ENCODE data around the gene RARG.

RARG gene

DNA sequence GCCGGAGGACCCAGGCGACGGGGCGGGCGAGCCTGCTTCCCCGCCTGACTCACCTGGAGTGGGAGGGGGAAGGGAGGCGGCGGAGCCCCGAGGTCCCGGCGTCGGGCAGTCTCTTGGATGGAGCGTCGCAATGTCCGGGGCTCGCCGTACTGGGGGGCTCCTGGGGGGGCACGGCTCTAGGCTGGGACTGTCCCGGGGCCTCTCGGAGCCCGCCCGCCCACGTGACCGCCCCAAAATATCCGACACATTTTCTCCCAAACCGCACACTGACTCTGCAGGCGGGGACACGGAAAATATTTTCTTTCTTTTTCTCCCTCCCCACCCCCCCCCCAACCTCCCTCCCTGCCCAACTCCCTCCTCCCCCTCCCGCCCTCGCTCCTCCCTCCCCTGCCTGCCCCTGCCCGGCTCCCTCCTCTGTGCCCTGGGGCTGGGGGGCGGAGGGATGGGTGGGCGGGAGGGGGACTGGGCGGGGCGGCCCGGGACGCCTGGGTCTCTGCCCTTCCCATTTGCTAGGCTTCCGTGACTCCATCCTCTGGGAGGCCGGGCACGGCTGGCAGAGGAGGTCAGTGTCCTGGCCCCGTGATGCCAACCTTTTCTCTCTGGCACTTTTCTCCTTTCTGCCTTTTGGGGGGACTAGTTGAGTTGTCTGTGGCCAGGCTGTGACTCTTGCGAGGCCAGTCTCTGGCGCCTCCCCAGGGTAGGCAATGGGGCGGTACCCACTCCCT, at the start of gene RARG:
TSS of gene RARG (minus strand) at position 289 of the 725 bp plus-strand sequence. CDS start 4,664 bp downstream, outside the sequence.
- peak in 1 of 3 donors; percentile 71 for DNase-seq (ENCODE audit: low read depth in 3 of 3)

DNA sequence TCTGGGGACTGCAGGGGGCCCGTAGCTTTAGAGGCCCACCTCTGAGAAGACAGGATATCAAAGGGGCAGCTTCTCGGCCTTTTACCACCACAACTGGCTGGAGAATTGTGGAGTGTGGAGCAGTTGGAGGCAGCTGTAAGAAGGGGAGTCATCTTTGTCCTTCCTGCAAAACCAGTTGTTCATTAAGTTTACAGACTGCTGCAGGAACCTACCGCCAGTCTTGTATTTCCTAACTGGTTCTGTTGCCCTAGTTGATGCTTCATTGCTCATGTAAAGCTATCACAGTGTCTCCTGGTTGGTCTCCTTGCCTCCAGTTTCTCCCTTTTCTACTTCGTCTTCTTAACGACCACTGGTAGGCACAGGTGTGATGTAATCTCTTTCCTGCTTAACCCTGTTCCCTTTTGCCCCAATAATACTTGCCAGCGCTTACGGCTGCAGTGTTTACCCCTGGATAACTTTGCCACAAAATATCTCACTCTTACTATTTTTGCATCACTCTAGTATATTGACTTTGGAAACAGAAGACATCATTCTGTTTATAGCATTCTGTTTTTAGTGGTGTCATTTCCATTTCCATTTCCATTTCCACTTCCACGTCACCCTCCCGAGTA, 48.0 kb upstream of the RARG start:
- no peak for DNase-seq (ENCODE audit: low read depth in 3 of 3)

DNA sequence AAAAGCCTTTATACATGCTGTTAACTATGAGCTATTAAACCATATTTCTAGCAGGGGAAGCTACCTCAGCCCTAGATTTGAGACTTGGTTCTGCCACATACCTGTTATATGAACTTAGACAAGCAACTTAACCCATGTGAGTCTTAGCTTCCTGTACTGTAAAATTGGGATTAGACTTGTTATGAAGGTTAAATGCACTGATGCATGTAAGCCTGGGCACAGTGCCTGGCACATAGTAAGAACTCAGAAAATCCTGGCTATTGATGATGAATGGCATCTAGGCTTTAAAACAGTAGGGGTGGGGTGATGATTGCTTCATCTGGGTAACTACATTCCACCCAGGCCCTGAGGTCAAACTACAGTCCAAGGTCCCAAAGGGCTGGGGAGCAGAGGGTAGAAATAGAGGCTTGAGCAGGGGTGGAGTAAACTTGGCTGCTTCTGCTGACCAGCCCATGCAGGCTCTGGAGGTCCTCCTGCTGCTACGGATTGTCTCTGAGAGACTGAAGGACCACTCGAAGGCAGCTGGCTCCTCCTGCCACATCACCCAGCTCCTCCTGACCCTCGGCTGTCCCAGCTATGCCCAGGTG, 47.4 kb upstream of the RARG start:
- no peak for DNase-seq (ENCODE audit: low read depth in 3 of 3)

DNA sequence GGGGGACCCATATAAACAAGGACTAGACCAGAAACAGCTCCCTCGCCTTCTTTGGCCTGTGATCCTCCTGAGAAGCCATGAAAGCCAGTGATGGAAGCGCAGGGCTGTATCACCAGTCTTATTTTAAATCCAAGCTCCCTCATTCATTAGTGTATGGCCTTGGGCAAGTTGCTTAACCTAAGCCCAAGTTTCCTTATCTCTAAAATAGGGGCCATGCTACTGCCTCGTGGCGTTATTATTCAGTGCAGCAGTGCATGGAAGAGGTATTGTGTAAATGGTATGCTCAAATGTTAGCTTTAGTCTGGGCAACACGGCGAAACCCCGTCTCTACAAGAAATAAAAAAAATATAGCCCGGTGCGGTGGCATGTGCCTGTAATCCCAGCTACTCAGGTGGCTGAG, 46.0 kb upstream of the RARG start:
- no peak for DNase-seq (ENCODE audit: low read depth in 3 of 3)

DNA sequence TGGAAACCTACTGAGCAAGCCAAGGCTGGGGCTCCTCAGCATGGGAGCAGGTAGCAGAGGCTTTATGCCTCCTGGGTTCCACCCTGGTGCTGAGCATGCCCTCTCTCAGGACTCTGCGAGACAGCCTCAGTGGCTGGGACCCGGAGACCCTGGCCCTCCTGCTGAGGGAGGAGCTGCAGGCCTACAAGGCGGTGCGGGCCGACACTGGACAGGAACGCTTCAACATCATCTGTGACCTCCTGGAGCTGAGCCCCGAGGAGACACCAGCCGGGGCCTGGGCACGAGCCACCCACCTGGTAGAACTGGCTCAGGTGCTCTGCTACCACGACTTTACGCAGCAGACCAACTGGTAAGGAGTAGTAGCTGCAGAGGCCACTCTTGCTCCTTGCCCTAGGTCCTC, 44.5 kb upstream of the RARG start:
- DNase-seq (ENCODE audit: low read depth in 3 of 3), result no peak

DNA sequence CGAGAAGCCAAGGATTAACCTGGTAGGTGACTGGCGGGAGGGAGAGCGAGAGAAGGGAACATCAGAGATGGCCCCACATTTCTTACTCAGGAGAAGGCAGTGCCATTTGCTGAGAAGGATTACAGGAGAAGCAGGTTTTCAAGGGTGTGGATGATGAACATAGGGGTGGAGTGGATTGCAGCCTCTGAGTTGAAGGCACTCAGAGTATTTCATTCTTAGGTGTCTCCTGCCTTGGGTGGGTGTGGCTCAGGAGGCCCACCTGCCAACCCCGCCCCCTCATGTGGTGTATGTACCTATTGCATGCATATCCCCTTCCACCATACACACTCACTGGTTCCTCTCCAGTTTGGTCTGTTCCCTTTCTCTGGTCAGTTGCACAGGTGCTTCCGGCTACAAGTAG, 42.4 kb upstream of the RARG start:
- DNase-seq (ENCODE audit: low read depth in 3 of 3), result no peak

DNA sequence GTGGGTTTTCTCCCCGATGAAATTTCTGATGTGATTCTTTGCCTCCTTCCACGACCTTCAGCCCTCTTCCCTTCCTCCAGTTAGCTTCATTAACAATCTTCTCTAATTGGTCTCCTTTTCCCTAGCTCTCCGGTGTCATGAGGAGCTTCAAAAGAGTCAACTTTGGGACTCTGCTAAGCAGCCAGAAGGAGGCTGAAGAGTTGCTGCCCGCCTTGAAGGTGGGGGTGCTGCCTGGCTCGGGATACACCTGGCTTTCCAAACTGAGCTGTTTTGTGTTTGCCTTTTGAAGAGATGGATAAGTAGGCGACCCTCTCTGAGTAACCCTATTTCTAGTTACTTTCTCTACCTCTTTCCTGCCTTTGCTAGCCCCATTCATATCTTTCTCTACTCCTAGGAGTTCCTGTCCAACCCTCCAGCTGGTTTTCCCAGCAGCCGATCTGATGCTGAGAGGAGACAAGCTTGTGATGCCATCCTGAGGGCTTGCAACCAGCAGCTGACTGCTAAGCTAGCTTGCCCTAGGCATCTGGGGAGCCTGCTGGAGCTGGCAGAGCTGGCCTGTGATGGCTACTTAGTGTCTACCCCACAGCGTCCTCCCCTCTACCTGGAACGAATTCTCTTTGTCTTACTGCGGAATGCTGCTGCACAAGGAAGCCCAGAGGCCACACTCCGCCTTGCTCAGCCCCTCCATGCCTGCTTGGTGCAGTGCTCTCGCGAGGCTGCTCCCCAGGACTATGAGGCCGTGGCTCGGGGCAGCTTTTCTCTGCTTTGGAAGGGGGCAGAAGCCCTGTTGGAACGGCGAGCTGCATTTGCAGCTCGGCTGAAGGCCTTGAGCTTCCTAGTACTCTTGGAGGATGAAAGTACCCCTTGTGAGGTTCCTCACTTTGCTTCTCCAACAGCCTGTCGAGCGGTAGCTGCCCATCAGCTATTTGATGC, 36.9 kb upstream of the RARG start:
- DNase-seq (ENCODE audit: low read depth in 3 of 3), result no peak

DNA sequence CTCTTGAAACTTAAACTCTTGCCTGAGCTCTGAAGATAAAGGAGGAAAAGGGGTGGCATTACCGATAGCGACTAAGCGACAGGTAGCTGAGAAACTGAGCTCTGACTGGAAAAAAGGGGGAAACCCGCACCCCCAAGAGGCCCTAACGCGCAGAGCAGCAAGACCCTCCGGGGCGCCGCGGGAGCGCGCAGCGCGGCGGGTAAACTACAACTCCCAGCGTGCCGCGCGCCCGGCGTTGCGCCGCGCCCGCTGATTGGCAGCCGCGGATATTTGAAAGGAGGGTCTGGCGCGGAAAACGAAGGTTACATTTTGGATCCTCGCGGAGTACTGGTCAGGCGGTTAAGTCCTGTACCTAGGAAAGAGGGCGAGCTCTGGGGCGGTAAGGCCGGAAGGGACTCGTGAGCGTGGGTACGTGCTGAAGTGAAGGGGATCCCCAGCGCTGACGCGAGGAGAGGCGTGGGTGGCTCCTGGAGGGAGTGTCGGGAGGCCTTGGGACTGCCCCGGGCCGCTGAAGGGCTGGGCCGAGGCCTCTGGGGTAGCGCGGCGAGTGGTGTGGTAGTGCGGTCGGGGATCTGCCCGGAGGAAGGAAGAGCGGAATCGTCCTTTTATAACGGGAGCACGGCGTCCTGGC, 36.1 kb upstream of the RARG start, which contains the start of gene ESPL1:
TSS of gene ESPL1 (plus strand) at position 301 of the 631 bp plus-strand sequence. CDS start 468 bp downstream, outside the sequence.
- peak; percentile 75 to 80 (median 78) for DNase-seq (ENCODE audit: low read depth in 3 of 3)

DNA sequence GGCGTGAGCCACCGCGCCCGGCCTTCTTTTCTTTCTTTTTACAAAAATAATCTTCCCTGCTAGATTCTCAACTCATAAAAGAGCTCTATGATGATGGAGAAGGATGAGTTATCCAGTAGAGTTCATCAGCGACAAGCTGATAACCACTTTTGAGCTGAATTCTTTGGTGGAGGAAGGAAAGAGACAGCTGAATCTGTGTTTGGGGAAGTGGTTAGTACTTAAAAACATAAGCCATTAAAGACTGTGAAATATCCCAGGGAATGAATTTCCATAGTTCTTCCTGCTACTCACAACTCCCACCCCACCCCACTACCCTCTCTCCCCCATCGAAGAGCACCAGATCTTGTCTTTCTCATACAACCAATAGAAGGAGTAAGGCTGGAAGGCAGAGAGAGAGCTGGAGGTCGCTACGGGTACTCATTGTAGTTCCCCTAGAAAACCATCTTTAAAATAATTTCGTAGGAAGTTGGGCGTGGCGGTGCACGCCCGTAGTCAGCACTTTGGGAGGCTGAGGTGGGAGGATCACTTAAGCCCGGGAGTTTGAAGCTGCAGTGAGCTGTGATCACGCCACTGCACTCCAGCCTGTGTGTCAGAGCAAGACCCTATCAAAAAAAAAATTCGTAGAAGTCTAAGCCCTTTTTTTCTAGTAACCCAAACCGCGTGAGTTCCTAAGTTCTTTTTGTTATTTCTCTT, 35.4 kb upstream of the RARG start:
- peak in 1 of 3 donors; percentile 20 for DNase-seq (ENCODE audit: low read depth in 3 of 3)

DNA sequence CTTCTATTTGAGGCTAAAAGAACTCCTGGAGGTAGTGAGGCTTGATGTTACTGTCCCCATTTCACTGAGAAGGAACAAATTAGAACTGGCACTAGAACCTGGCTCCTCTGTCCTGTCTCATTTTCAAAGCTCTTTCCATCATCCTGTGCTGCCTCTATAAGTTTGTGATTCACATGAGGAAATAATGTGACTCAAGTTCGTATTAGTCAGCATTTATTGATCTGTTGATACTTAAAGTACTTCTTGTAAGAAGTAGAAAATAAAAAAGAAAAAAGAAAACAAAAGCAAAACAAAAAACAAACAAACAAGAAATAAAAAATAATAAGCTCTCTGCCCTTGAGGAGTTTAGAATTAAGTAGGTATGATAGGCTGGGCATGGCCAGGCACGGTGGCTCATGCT, 33.8 kb upstream of the RARG start:
- no peak for DNase-seq (ENCODE audit: low read depth in 3 of 3)

DNA sequence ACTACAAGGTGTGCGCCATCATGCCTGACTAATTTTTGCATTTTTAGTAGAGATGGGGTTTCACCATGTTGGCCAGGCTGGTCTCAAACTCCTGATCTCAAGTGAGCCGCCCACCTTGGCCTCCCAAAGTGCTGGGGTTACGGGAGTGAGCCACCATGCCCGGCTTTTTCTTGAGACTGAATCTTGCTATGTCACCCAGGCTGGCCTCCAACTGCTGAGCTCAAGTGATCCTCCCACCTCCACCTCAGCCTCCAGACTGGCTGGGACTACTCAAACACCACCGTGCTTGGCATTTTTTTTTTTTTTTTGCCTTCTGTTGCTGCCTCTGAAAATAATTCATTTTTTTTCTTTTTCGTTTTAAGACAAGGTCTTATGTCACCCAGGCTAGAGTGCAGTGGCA, 27.9 kb upstream of the RARG start:
- no peak for DNase-seq (ENCODE audit: low read depth in 3 of 3)

DNA sequence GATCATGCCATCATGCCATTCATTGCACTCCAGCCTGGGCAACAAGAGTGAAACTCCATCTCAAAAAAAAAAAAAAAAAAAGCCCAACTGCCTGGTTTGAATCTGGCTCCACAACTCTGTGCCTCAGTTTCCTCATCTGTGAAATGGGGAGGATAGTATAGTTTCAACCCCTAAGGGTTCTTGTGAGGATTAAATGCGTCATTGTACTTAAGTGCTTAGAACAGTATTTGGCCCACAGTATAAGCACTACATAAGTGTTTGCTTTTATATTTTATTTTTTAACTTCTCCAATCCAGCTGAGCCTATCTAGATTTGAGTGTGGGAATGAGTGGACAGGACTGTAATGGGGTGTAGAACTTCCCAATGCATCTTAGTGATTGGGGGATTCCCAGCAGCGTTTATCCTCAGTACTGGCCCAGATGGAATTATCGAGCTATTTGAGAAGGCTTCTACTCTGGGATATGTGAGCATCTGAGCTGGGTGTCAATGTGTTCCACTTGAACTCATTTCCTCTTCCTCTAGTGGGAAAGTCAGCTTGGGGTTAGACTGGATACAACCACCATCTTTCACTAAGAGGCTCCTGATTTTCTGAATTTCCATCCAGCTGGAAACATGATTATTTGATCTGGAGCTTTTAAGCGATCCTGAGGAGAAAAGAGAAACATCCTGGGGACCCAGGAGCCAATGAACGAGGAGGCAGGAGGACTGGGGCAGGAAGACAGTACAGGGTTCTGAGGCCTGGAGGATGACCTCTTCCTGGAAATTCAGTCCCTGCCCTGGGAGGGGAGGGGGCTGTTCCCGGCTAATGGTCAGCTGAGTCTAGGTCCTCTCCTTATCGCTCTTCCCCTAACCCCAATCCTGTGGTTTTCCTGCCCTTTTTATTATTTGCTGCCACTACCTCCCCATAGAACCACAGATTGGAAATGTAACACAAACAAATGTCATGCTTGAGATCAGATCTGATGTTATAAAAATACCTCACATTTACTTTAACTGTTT, 26.8 kb upstream of the RARG start:
- no peak for DNase-seq (ENCODE audit: low read depth in 3 of 3)

DNA sequence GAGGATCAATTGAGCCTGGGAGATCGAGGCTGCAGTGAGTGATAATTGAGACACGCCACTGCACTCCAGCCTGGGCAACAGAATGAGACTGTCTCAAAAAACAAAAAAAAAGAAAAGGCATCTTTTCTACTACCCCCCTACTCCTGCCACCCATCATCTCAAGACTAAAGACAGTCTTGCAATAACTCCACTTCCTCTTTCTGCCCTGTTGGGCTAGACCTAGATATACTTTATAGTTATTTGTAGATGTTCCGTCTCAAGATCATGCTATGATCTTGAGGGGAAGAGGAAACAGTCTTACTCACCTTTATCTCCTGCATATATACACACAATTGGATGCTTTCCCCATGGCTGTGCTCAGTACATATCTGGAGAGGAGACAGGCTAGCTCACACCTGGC, 24.0 kb upstream of the RARG start:
- DNase-seq (ENCODE audit: low read depth in 3 of 3), result no peak

DNA sequence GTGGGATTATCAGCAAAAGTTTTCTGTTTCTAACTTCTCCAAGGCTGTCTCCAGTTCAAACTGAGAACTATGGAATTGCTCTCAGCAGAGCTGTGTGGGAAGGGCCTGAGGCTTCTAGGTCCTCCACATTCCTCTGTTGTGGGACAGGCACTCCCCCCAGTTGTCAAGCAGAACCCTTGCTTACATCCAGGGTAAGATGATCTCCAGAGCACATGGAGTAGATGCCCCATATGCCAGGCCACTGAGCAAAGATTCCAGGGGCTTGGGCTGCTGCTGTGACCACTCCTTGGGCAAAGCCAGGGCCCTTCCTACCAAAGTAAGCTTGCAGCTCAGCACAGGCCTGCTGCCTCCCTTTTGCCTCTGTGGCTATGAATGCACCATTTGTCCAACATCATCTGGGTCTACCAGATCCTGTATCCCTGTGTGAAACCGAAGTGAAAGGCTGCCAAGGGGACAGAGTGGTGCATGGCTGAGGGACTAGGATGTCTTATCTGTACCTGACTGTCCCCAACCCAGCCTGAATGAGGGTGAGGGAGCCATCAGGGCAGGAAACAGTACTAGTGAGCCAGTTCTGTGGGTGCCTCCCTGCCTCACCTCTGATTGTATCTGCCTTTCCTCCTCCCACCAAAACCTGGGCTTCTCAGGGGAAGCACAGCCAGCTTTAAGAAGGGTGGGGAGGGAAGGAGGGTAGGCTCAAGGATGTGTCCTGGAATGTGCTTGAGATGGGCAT, 23.0 kb upstream of the RARG start:
- no peak for DNase-seq (ENCODE audit: low read depth in 3 of 3)

DNA sequence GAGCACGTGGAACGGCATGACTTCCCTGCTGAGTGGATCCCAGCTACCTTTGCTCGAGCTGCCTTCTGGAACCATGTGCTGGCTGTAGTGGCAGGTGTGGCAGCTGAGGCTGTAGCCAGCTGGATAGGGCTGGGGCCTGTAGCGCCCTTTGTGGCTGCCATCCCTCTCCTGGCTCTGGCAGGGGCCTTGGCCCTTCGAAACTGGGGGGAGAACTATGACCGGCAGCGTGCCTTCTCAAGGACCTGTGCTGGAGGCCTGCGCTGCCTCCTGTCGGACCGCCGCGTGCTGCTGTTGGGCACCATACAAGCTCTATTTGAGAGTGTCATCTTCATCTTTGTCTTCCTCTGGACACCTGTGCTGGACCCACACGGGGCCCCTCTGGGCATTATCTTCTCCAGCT, 21.3 kb upstream of the RARG start:
- no peak for DNase-seq (ENCODE audit: low read depth in 3 of 3)

DNA sequence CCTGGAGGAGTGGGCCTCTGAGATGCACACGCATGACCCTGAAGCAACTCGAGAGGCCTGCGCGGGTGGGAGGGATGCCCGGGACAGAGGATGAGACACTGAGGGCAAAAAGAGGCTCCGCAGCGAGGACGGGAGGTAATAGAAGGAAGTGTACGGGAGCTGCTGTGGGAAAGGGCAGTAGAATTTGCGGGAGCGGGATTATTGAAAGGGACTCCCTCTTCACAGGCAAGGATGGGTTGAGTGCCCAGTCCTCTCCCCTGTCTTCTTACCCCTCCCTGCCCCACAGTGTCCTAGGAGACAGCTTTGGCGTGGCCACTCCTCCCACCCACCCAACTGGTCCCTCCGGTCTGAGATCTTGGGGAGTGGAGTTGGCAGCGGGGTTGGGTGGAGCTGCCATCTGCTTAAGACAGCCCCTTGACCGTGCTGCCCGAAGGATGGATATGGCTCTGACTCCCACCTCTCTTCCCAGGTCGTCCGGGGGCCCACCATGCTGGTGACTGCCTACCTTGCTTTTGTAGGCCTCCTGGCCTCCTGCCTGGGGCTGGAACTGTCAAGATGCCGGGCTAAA, 20.4 kb upstream of the RARG start:
- DNase-seq (ENCODE audit: low read depth in 3 of 3), result no peak

DNA sequence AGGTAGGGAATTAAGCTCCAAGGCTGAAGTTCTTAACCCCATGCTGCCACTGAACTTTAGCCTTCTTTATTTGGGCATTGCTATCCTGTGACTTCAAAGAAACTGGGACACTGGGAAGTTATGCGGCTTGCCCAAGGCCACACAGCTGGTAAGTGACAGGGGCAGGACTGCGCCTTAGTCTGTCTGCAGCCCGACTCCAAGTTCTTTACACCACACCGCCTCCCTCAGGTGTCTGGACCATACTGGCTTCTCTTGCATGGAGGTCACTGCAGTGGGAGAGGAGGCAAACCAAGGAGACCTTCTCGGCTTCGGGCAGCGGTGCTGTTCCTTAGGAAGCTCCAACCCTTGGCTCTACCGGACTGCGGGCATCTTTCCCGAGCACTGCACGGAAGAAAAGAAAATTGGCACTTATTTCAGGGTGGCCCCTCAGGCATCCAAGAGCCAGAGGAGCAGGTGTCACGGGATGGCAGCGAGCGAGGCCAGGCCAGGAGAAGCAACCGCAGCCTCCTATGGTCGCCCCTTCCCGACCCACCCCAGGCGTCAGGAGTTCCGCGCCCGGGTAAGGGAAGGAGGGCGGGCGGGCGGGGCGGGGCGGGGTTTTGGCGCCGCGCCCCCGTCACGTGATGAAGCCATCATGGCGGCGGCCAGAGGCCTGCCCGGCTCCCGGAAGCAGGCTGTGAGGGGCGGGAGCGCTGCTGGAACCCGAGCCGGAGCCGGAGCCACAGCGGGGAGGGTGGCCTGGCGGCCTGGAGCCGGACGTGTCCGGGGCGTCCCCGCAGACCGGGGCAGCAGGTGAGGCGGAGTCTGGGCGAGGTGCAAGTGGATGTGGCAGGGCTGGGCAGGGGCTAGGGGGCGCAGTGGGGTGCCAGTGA, 19.7 kb upstream of the RARG start:
- DNase-seq (ENCODE audit: low read depth in 3 of 3), result peak in 1 of 3 donors; percentile 62

DNA sequence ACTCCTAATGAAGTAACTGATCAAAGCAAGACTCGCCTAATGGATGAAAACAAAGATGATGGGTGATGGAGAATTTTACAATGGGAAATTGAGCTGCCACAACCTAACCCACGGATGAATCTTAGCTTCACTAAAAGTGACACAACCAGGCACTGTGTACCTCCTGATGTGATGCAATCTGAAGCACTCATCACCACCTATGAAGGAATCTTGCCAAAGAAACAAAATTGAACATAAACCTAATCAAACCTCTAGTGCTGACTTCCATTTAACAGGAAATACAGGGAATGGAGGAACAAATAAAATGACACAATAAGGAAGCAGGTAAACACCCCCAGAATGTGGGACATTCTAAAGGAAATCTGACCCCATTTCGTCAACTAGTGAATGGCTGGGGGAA, 13.3 kb upstream of the RARG start:
- no peak for DNase-seq (ENCODE audit: low read depth in 3 of 3)

Measured in stimulated activated CD4-positive, alpha-beta T cell treated with anti-CD3 and anti-CD28 coated beads, TNF-alpha, amount 100 ng/mL, for 48 hours (primary cell).